VCaP (cell line): ENCODE results near the gene DIP2C.
A peak's percentile ranks its signal among the peaks of the same experiment; 100 is the strongest.

Source experiments
- H3K27ac ChIP-seq: fragments of 450-650 bp; 2 replicates; pipeline ENCODE4 v1.5.1; 2017
- CTCF ChIP-seq: fragments of 450-650 bp; conservative IDR thresholded peaks from 2 replicates; pipeline ENCODE4 v1.5.1; 2017; ENCODE audit warnings: mild to moderate bottlenecking, moderate library complexity

DIP2C gene

GRCh38 chr10:543862-544822, 145.3 kb downstream of the DIP2C start:
- H3K27ac ChIP-seq = peak overlapping the region; percentile 100
- no peak for TF ChIP-seq CTCF

- H3K27ac ChIP-seq = peak overlapping the region; percentile 100; the same call in 1 of the 2 replicates
- TF ChIP-seq CTCF = no peak
Observed at GRCh38 chr10:543131-543530, 146.3 kb downstream of the DIP2C start.

DNA sequence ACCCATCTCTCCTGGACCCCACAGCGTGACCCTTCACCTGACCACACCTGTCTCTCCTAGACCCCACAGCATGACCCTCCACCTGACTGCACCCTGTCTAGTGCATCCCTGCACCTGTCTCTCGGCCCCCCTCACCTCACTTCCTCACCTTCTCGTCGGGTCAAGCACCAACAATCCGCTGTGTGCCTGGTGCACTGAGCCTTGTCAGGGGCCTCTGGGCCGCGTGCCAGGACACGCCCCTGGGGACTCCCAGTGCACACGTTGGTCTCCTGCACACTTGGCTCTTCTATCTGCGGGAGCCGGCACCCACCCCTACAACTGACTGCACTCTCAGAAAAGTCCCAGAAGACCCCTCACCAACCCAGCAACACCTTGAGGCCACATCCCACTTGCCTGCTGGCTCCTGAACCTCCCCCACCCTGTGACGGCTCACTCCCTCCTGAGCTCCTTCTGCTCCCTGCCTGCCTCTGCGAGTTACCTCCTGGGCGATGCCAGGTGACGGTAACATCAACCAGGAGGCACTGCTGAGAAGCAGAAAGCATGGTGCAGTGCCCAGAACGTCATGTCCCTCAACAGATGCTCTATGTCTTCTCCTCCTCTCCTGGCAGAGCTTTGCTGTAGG, 147.6 kb downstream of the DIP2C start:
- H3K27ac ChIP-seq = peak overlapping the region; percentile 100; the same call in 1 of the 2 replicates
- TF ChIP-seq CTCF = no peak

GRCh38 chr10:541041-541440, 148.4 kb downstream of the DIP2C start:
- no peak for TF ChIP-seq CTCF
- H3K27ac ChIP-seq = peak overlapping the region; percentile 80

DNA sequence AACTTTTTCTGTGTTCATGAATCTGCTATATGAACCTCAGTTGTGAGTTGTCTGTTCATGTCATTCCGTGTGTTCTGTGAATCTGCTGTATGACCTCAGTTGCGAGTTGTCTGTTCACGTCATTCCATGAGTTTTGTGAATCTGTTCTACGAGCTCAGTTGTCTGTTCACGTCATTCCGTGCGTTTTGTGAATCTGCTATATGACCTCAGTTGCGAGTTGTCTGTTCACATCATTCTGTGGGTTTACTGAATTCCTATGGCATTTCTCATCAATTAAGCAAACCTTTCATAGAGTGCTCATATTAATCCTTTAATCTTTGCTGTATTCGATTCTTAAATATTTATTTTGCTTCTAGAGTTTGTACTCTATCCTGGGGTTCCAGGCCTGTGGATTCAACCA, 150.6 kb downstream of the DIP2C start:
- peak overlapping the region; percentile 80 for H3K27ac ChIP-seq
- TF ChIP-seq CTCF = no peak

DNA sequence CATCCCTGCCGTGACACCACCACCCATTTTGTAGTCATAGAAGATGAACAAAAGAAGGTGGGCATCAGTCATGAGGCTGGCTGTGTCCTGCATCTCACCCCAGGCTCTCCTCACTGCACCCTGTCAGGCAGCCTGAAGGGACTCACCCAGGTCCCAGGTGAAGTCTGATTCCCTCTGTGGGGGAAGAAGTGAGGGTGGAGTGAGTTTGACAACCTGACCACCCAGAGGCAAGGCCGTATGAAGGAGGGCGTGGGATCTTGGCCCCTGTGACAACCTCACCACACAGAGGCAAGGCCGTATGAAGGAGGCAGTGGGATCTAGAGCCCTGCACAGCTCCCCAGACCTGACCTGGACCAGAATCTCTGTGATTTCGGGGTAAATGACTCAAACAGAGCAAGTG, 152.5 kb downstream of the DIP2C start:
- no peak for TF ChIP-seq CTCF
- H3K27ac ChIP-seq = no peak overlapping the region

- no peak overlapping the region for H3K27ac ChIP-seq
- no peak for TF ChIP-seq CTCF
Observed at GRCh38 chr10:536371-536925, 153.0 kb downstream of the DIP2C start.
